ENCODE measurements around the gene GLE1.
A peak's percentile ranks its signal among the peaks of the same experiment; 100 is the strongest.
"Not testable (repeated sequence)": the region's sequence is repeated elsewhere in the genome, so short reads cannot be mapped to it uniquely, and the experiment has no call there.

The GLE1 gene

GRCh38 chr9:128497824-128498610 is 6.5 kb upstream of the GLE1 start:
- no peak for DNase-seq

GRCh38 chr9:128498911-128499310 is 5.6 kb upstream of the GLE1 start:
- no peak for DNase-seq

GRCh38 chr9:128499920-128500319 is 4.6 kb upstream of the GLE1 start:
- DNase-seq = no peak

DNA sequence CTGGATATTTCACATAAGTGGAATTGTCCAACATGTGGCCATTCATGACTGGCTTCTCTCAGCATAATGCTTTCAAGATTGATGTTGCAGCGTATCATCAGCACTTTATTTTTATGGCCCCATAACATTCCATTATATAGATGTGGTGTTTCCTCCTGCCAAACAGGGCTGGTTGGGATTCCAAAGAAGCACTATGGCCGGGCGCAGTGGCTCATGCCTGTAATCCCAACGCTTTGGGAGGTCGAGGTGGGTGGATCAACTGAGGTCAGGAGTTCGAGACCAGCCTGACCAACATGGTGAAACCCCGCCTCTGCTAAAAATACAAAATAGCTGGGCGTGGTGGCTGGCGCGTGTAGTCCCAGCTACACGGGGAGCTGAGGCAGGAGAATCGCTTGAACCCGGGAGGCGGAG is 1.1 kb upstream of the GLE1 start:
- DNase-seq = not testable (repeated sequence)

- no peak for DNase-seq
Measured at GRCh38 chr9:128503870-128504269, 649 bp upstream of the GLE1 start.

DNA sequence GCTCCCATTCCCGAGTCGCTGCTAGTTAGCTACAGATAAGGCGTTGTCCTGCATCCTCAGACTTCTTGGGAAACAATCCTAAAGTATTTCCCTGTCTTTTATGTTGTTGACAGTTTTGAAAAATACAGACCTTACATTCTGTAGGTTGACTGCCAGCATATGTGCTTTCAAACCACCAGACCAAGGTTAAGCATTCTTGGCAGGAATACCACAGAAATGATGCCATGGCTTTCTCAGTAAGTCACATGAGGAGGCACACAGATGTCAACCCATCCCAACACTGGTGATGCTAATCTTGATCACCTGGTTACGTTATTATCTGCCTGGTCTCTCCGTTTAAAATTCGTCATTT is 871 bp downstream of the GLE1 start:
- no peak for DNase-seq

DNA sequence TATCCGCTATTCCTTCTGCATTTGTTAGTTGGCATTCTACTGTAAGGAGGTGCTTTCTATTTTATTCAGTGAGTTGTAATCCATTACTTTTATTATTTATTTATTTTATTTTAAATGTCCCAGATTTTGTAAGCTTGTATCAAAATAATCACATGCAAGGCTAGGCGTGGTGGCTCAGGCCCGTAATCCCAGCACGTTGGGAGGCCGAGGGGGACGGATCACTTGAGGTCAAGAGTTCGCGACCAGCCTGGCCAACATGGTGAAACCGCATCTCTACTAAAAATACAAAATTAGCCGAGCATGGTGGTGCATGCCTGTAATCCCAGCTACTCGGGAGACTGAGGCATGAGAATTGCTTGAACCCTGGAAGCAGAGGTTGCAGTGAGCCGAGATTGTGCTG is 1.4 kb downstream of the GLE1 start:
- DNase-seq = not testable (repeated sequence)

GRCh38 chr9:128512820-128513219 is 8.3 kb downstream of the GLE1 start:
- DNase-seq = no peak

DNA sequence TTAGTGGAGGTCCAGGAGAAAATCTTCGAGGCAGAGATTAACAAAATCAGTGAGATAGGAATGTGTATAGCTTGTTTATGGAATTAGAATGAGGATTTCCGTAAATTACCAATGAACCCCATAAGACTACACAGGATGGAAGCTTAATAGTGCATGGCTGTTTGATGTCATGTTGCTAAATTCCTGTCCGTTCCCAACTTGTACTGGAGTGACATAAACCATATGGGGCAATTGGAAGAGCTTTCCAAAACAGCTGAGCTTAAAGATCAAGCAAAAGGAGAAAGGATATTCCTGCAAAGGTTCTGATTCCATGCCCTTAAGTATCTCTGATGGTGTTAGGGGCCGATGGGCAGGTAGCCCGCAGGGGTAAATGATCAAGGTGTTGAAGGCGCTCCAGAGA is 17.4 kb downstream of the GLE1 start:
- no peak for DNase-seq

- DNase-seq = no peak
Measured at GRCh38 chr9:128523199-128523925, 18.8 kb downstream of the GLE1 start.

GRCh38 chr9:128526720-128527119 is 22.2 kb downstream of the GLE1 start:
- no peak for DNase-seq

GRCh38 chr9:128528445-128529160 is 24.1 kb downstream of the GLE1 start:
- no peak for DNase-seq

DNA sequence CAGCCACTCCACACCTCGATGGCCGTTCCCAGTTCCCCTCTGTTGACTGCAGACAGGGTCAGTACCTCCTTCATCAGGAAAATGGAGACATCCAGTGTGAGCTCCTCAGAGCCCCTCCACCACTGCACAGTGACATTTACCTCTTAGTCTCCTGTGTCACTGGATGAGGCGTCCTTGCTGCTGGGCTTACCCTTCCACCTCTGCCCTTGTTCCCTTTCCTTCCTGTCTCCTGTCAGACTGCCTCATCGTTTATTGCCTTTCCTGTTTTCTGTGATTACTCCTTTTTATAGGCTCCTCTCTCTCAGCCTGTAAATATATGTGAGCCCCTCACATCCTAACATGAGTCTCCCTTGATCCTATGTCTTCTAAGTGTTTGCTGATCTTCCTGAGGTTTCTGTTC is 24.7 kb downstream of the GLE1 start:
- no peak for DNase-seq

- DNase-seq = no peak
Measured at GRCh38 chr9:128532581-128532980, 28.1 kb downstream of the GLE1 start.

DNA sequence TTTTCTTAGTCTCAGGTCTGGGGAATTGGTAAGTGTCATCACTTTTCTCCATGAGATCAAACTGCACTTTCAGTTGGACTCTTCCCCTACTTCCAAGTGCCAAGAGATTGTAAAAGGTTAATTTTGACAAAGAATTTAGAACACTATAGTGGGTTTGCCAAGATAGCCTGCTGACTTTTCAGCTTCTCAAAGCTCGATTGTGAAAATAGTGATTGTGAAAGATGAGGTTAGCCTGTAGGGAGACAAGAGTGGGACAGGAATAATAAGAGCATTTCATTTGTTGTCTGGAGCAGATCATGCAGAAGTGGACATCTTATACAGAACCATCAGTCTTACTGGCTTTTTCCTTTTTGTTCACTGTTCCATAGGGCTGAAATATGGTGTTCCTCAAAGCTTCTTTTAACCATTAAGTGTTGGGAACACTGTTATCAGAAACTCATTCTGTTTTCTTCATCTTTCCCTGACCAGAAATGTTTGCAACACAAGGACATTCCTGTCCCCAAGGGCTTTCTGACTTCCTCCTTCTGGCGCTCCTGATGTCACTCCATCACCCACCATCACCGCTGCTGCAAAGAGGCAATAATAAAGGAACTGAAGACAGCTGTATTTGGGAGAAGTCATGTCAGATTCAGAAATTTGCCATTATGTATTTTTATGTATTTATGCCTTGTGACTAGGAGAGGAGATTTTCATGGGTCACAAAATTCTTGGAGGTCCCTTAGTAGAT is 36.3 kb downstream of the GLE1 start:
- DNase-seq = no peak

DNA sequence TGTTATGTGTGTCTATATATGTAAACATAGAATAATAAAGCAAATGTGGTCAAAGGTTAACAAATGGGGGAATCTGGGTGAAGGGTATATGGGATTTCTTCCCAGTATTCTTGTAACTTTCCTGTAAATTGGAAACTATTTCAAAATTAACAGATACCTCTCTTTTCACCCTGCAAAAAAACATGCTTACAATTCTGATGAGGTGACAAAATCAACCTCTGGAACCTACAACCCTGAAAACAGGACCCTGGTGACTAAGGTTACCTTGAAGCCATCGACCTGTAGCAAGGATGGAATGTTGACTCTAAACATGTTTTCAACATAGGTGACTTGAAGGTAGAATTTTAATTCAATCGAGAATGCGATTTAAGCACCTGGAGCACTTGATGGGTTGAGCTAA is 42.0 kb downstream of the GLE1 start:
- no peak for DNase-seq

GRCh38 chr9:128548876-128549275 is 44.4 kb downstream of the GLE1 start:
- DNase-seq = no peak

- peak; percentile 27 for DNase-seq
Measured at GRCh38 chr9:128550226-128550625, 45.7 kb downstream of the GLE1 start.

DNA sequence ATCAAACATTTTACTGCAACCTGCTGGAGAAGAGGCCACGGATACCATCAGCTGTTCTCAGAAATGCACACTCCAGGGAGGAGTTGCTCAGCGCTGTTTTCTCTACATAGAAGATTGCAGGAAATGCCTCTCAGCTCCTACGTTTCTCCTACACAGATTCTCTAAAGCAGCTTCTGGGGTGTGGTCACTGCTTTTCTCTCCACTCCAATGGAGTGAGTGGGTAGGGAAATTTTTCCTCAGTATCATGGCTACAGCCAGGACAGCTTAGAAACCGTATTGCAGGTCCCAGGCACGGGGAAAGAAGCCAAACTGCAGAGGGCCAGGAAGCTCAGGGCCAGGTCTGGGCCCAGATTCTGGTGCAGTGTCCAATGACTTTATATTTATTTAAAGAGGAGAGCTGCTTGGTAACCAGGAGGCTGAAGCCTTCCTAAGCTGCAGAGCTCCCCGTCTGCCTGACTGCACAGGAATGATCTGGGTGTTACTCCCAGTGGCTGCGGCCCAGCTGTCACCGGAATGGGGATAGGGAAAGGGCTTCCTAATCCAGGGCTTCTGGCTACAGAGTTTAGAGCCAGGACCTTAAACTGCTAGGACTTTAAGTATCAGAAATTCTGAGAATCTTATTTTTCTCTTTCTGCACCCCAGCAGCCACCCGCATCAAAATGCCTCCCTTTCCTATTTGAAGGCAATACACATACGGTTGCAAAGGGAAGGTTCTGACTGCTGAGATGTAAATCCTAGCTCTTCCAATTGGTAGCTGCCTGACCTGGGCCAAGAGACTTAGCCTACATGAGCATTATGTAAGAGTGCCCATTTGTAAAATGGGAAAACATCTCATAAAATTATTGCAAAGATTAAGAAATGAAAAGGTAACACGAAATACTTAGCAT is 46.5 kb downstream of the GLE1 start:
- no peak for DNase-seq

GRCh38 chr9:128551657-128552152 is 47.2 kb downstream of the GLE1 start:
- no peak for DNase-seq

- DNase-seq = peak; percentile 96
Measured at GRCh38 chr9:128552153-128552743, 47.7 kb downstream of the GLE1 start, which contains the start of gene SPTAN1. Gene SPTAN1, plus strand, starts transcription at chr9:128552587. Its CDS starts 14,154 bp downstream, at chr9:128566741.

Data from CD4-positive, alpha-beta T cell treated with Interleukin-21 for 1 hour (primary cell).